Measurements from ENCODE around the gene TDRD9.

DNA sequence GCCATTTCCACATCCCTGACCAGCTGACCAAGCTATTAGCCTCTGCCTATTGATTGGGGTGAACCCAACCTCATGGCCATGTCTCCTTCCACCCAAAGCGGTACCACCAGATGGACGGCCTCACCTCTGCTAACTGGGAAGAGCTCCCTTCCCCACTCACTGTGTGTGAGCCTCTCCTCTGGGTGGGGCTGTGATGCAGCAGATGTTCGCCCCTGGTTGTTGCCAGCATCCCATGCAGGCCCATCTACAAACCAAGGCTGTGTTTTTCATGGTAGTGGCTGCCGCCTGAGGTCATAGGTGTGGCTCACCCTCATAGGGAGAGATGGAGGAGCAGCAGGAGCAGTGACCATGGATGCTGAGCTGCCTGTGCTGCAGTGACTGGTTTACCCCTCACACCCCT lies 61.7 kb downstream of the TDRD9 start:
- no peak for TF ChIP-seq CTCF (IDR thresholded peaks at IDR 0.05)
- TF ChIP-seq POLR2A (IDR thresholded peaks at IDR 0.05): no peak
